Measurements from ENCODE around the gene PAPSS1.

DNA sequence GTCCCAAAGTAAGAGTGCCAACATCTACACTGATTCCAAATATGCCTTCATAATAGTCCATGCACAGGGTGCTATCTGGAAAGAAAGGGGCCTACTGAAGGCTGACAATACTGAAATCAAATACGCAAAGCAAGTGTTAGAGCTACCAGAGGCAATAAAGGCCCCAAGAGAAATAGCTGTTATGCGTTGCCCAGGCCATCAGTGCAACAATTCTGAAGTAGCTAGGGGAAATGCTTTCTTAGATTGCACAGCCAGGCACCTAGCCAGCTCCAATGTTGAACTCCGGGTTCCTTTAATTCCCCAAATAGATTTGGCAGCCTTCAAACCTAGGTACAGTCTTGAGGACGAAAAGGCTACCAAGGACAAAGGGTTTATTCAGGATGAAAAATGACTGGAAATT lies 17.4 kb upstream of the PAPSS1 start:
- TF ChIP-seq, protein P1, sequence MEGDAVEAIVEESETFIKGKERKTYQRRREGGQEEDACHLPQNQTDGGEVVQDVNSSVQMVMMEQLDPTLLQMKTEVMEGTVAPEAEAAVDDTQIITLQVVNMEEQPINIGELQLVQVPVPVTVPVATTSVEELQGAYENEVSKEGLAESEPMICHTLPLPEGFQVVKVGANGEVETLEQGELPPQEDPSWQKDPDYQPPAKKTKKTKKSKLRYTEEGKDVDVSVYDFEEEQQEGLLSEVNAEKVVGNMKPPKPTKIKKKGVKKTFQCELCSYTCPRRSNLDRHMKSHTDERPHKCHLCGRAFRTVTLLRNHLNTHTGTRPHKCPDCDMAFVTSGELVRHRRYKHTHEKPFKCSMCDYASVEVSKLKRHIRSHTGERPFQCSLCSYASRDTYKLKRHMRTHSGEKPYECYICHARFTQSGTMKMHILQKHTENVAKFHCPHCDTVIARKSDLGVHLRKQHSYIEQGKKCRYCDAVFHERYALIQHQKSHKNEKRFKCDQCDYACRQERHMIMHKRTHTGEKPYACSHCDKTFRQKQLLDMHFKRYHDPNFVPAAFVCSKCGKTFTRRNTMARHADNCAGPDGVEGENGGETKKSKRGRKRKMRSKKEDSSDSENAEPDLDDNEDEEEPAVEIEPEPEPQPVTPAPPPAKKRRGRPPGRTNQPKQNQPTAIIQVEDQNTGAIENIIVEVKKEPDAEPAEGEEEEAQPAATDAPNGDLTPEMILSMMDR (IDR thresholded peaks at IDR 0.05), result no peak
- TF ChIP-seq POLR2A (IDR thresholded peaks at IDR 0.05), result no peak

All from tibial nerve (tissue), 3 donors.